Stomach (tissue), 9 donors: Measurements from ENCODE around the gene PDILT. TPM values are rescaled to one million over a fixed set of nuclear protein-coding genes. Genes with fewer than 3 reads are reported as not detected.

Experiments used
- DNase-seq, 2 donors: peaks; one replicate each; pipeline versions ENCODE4 v3.0.0 to v3.0.0-alpha.2; 2013 to 2019
- H3K27ac ChIP-seq, 5 donors: fragments of 200-600 bp in 4 of 5; sonication (generic) in 4 of 5; one replicate each; pipeline ENCODE4 v1.5.1; 2013 to 2019; ENCODE audit warnings: mild to moderate bottlenecking in 1 of 5, moderate library complexity in 1 of 5
- H3K27me3 ChIP-seq, 3 donors: fragments of 200-600 bp; sonication (generic); one replicate each; pipeline ENCODE4 v1.5.1; 2017 to 2019; ENCODE audit warnings: mixed run types in 1 of 3
- H3K36me3 ChIP-seq, 4 donors: fragments of 200-600 bp; sonication (generic); 1 replicate in 3 of 4; 2 replicates in 1 of 4; pipeline ENCODE4 v1.5.1; 2016 to 2019
- H3K4me1 ChIP-seq, 4 donors: fragments of 200-600 bp; sonication (generic); one replicate each; pipeline ENCODE4 v1.5.1; 2016 to 2019
- H3K4me3 ChIP-seq, 4 donors: fragments of 200-600 bp; sonication (generic) in 3 of 4; one replicate each; pipeline ENCODE4 v1.5.1; 2016 to 2019; ENCODE audit warnings: mild to moderate bottlenecking in 1 of 4
- H3K9me3 ChIP-seq, 4 donors: fragments of 200-600 bp; sonication (generic); one replicate each; pipeline ENCODE4 v1.5.1; 2016 to 2019
- CTCF ChIP-seq, 7 experiments: fragments of 450-650 bp in 4 of 7; fragments of 200-600 bp in 3 of 7; sonication (generic) in 3 of 7; IDR thresholded peaks; one replicate each; pipeline ENCODE4 v1.5.1; 2016 to 2019; ENCODE audit warnings: antibody characterized with exemption in 7 of 7, control low read depth in 2 of 7, mild to moderate bottlenecking in 1 of 7
- EP300 ChIP-seq: sonication (generic); formaldehyde crosslinking; IDR thresholded peaks from one replicate; pipeline ENCODE4 v1.6.1; 2017; ENCODE audit warnings: antibody characterized with exemption
- POLR2A ChIP-seq, 4 donors: fragments of 450-650 bp; IDR thresholded peaks; one replicate each; pipeline ENCODE4 v1.6.1; 2016; ENCODE audit warnings: antibody characterized with exemption in 4 of 4, control low read depth in 2 of 4, mild to moderate bottlenecking in 1 of 4, moderate library complexity in 1 of 4
- POLR2AphosphoS5 ChIP-seq, 3 donors: sonication (generic); formaldehyde crosslinking; IDR thresholded peaks; one replicate each; pipeline ENCODE4 v1.6.1; 2016; ENCODE audit warnings: antibody characterized with exemption in 3 of 3
- WGBS, 5 donors: extraction: QIAGEN DNeasy Blood & Tissue Kit in 3 of 5; methylation state at CpG; one replicate each; pipeline versions ENCODE4 v1.1.5 to v1.1.7; 2013 to 2018; 5-methylcytosine and 5-hydroxymethylcytosine counted together
- intact Hi-C: fragments of 100-400 bp; cut with DNase I; formaldehyde crosslinking; loops from one replicate; pipeline ENCODE4 v1.15.1; 2023; ENCODE audit warnings: low total_unique reads
- polyA plus RNA-seq, 3 donors: library from polyadenylated mRNA; stranded (reverse); fragments of 200-250 nt; gene quantifications; one replicate each; pipeline ENCODE4 v1.2.3, GENCODE V29; 2013
- total RNA-seq, 5 donors: library from RNA; depleted of rRNA; stranded (reverse); fragments of >200 nt; gene quantifications; one replicate each; pipeline versions ENCODE4 v1.1.0 to v1.2.3, GENCODE V29; 2014 to 2016
- donor health status: healthy with polysubstance abuse.
- donor health status: Bipolar disorder and iron deficiency.
- donor health status: healthy.

PDILT gene
- total and polyA plus RNA-seq, 8 donors: 0.37 to 150 (median 34.8) TPM; not detected in 1

GRCh38 chr16:20397468-20398074 lies 7.0 kb downstream of the PDILT start:
- no peak for TF ChIP-seq POLR2A (IDR thresholded peaks at IDR 0.05)
- TF ChIP-seq POLR2AphosphoS5 (IDR thresholded peaks at IDR 0.05): no peak
- TF ChIP-seq EP300: no peak
- TF ChIP-seq CTCF (IDR thresholded peaks at IDR 0.05): no peak
- Histone ChIP-seq H3K4me1 (peaks cover 12 to 28% (median 14%) of the 10 kb centered on the region in 4 donors), H3K27ac (peak overlapping the region; percentile 20 to 77 (median 72)), H3K27me3 (no peaks in the 10 kb centered on the region), H3K36me3 (no peaks in the 10 kb centered on the region), H3K9me3 (no peaks in the 10 kb centered on the region), H3K4me3 (peak overlapping the region; percentile 14 to 34 (median 20))
- WGBS, 5 donors: 33 to 58% (median 46%) methylated on average over 7 of the region's 7 CpGs
- DNase-seq: peak in 1 of 2 donors; percentile 36
- intact Hi-C loops: no loop called here

- intact Hi-C loops: no loop called here
- peaks cover 12 to 25% (median 14%) of the 10 kb centered on the region in 4 donors for H3K4me1 ChIP-seq
- DNase-seq: no peak
- no peak for TF ChIP-seq EP300
- TF ChIP-seq POLR2A (IDR thresholded peaks at IDR 0.05): no peak
- no peak for TF ChIP-seq POLR2AphosphoS5 (IDR thresholded peaks at IDR 0.05)
- TF ChIP-seq CTCF (IDR thresholded peaks at IDR 0.05): no peak
- no peaks in the 10 kb centered on the region for H3K36me3 ChIP-seq
- no peaks in the 10 kb centered on the region for H3K9me3 ChIP-seq
- H3K27me3 ChIP-seq: no peaks in the 10 kb centered on the region
- peak overlapping the region; percentile 14 to 34 (median 20) for H3K4me3 ChIP-seq
- 94 to 99% (median 97%) methylated on average over 7 of the region's 7 CpGs for WGBS, 5 donors
- H3K27ac ChIP-seq: peak overlapping the region; percentile 20 to 77 (median 72)
Measured at GRCh38 chr16:20396846-20397467, 7.6 kb downstream of the PDILT start.

GRCh38 chr16:20395946-20396345 lies 8.6 kb downstream of the PDILT start:
- peak overlapping the region in 1 of 4 donors; percentile 34 for H3K4me3 ChIP-seq
- H3K4me1 ChIP-seq: peaks cover 12 to 18% (median 12%) of the 10 kb centered on the region in 4 donors
- TF ChIP-seq POLR2AphosphoS5 (IDR thresholded peaks at IDR 0.05) (no peak), POLR2A (IDR thresholded peaks at IDR 0.05) (no peak), CTCF (IDR thresholded peaks at IDR 0.05) (no peak), EP300 (no peak)
- no peaks in the 10 kb centered on the region for H3K27me3 ChIP-seq
- peak overlapping the region in 1 of 5 donors; percentile 9 for H3K27ac ChIP-seq
- H3K9me3 ChIP-seq: no peaks in the 10 kb centered on the region
- no peaks in the 10 kb centered on the region for H3K36me3 ChIP-seq
- WGBS, 5 donors: 63 to 95% (median 91%) methylated on average over 2 of the region's 2 CpGs
- DNase-seq: no peak
- intact Hi-C loops: no loop called here

GRCh38 chr16:20393801-20394577 lies 10.5 kb downstream of the PDILT start:
- intact Hi-C loops: no loop called here
- peaks cover 12 to 17% (median 12%) of the 10 kb centered on the region in 4 donors for H3K4me1 ChIP-seq
- H3K36me3 ChIP-seq: no peaks in the 10 kb centered on the region
- WGBS, 5 donors: 12 to 35% (median 19%) methylated on average over 2 of the region's 2 CpGs
- DNase-seq: peak; percentile 51 to 64
- peak overlapping the region; percentile 42 to 77 (median 60) for H3K27ac ChIP-seq
- no peaks in the 10 kb centered on the region for H3K27me3 ChIP-seq
- H3K4me3 ChIP-seq: no peak overlapping the region
- TF ChIP-seq POLR2AphosphoS5 (IDR thresholded peaks at IDR 0.05) (no peak), POLR2A (IDR thresholded peaks at IDR 0.05) (no peak), CTCF (IDR thresholded peaks at IDR 0.05) (no peak), EP300 (no peak)
- H3K9me3 ChIP-seq: no peaks in the 10 kb centered on the region
